Kidney (tissue), 14 donors: ENCODE measurements around the gene ZBTB43. TPM values are rescaled to one million over a fixed set of nuclear protein-coding genes. Genes with fewer than 3 reads are reported as not detected.

Experiments
- DNase-seq, 5 donors: peaks; one replicate each; pipeline ENCODE4 v3.0.0-alpha.2; 2013 to 2020
- FAIRE-seq: peaks from 2 replicates; lab custom pipeline; 2012; peaks lifted over from hg19 to GRCh38; lab: Jason Lieb, UNC
- H3K27ac ChIP-seq, 2 donors: one replicate each; pipeline ENCODE4 v1.7.0; 2013; ENCODE audit warnings: low read depth in 2 of 2, low read length in 2 of 2, inconsistent platforms in 1 of 2
- H3K27me3 ChIP-seq: one replicate; pipeline ENCODE4 v1.7.1; 2013; ENCODE audit warnings: low read length, inconsistent platforms; ENCODE audit not compliant: control insufficient read depth, insufficient read depth
- H3K36me3 ChIP-seq, 3 donors: one replicate each; pipeline versions ENCODE4 v1.7.0 to v1.7.1; 2013; ENCODE audit warnings: low read length in 3 of 3, control low read depth in 1 of 3, inconsistent platforms in 1 of 3; ENCODE audit not compliant: insufficient read depth in 3 of 3, control insufficient read depth in 2 of 3
- H3K4me1 ChIP-seq, 3 donors: one replicate each; pipeline versions ENCODE4 v1.7.0 to v1.7.1; 2013; ENCODE audit warnings: low read length in 3 of 3, inconsistent platforms in 1 of 3, low read depth in 1 of 3; ENCODE audit not compliant: control insufficient read depth in 2 of 3, insufficient read depth in 2 of 3
- H3K4me3 ChIP-seq, 3 donors: one replicate each; pipeline versions ENCODE4 v1.7.0 to v1.8.1; 2013; ENCODE audit warnings: low read length in 3 of 3, control low read depth in 1 of 3, inconsistent platforms in 1 of 3
- H3K9ac ChIP-seq, 3 donors: one replicate each; pipeline versions ENCODE4 v1.7.0 to v1.7.1; 2013; ENCODE audit warnings: low read length in 3 of 3, control low read depth in 1 of 3, inconsistent platforms in 1 of 3
- H3K9me3 ChIP-seq, 3 donors: one replicate each; pipeline versions ENCODE4 v1.7.0 to v1.7.1; 2013; ENCODE audit warnings: low read length in 3 of 3, control low read depth in 1 of 3, inconsistent platforms in 1 of 3; ENCODE audit not compliant: control insufficient read depth in 2 of 3, insufficient read depth in 1 of 3
- CTCF ChIP-seq: IDR thresholded peaks from 3 replicates; pipeline ENCODE4 v1.5.1; 2012; ENCODE audit warnings: mild to moderate bottlenecking, moderate library complexity, borderline replicate concordance; ENCODE audit not compliant: insufficient read depth; ENCODE audit errors: extremely low read depth
- intact Hi-C: fragments of 100-400 bp; cut with DNase I; formaldehyde crosslinking; loops from one replicate; pipeline ENCODE4 v1.11.1; 2022
- polyA plus RNA-seq: library from polyadenylated mRNA; stranded (reverse); fragments of 350-450 nt; fragmentation: Illumina TruSeq; extraction: RNeasy Lipid Tissue Mini Kit (QIAGEN cat#74804); gene quantifications from one replicate; pipeline ENCODE4 v1.2.3, GENCODE V29; 2014; ENCODE audit warnings: low read depth, low replicate concordance; ENCODE audit not compliant: insufficient read depth
- total RNA-seq: library from RNA; stranded (reverse); fragmentation: NEBNext Ultra II Directional; extraction: Animal tissue kit (Norgen Biotek cat#: 25700); gene quantifications from one replicate; pipeline ENCODE4 v1.2.1, GENCODE V29; 2021
- donor health status: control.
- donor health status: control.
- donor health status: control.
- donor health status: control.
- donor health status: control.
- donor health status: DM: yes; HTN: yes; CAD: no.
- donor health status: Normal renal cell carcinoma (clear cell type).

ZBTB43 gene
- total and polyA plus RNA-seq, 2 donors from 2014 or later, result 6.6 to 18.8 TPM

GRCh38 chr9:126756238-126756637 is 48.6 kb upstream of the ZBTB43 start:
- TF ChIP-seq CTCF, result no peak
- no peak overlapping the region for H3K4me3 ChIP-seq
- no peaks in the 10 kb centered on the region for H3K4me1 ChIP-seq
- intact Hi-C loops, result no loop called here
- no peak overlapping the region for H3K27ac ChIP-seq
- DNase-seq (no peak), FAIRE-seq (no peak)
- no peaks in the 10 kb centered on the region for H3K36me3 ChIP-seq
- H3K9ac ChIP-seq, result no peak overlapping the region
- no peaks in the 10 kb centered on the region for H3K9me3 ChIP-seq
- H3K27me3 ChIP-seq, result no peaks in the 10 kb centered on the region

GRCh38 chr9:126756876-126757415 is 47.9 kb upstream of the ZBTB43 start:
- DNase-seq (no peak), FAIRE-seq (no peak)
- intact Hi-C loops, result no loop called here
- no peaks in the 10 kb centered on the region for H3K36me3 ChIP-seq
- H3K27me3 ChIP-seq, result no peaks in the 10 kb centered on the region
- no peaks in the 10 kb centered on the region for H3K9me3 ChIP-seq
- H3K4me1 ChIP-seq, result no peaks in the 10 kb centered on the region
- no peak overlapping the region for H3K9ac ChIP-seq
- H3K27ac ChIP-seq, result no peak overlapping the region
- no peak for TF ChIP-seq CTCF
- H3K4me3 ChIP-seq, result no peak overlapping the region

GRCh38 chr9:126758916-126759585 is 45.8 kb upstream of the ZBTB43 start:
- DNase-seq, result no peak
- no peak for TF ChIP-seq CTCF
- Histone ChIP-seq H3K4me1 (no peaks in the 10 kb centered on the region), H3K27me3 (no peaks in the 10 kb centered on the region), H3K4me3 (no peak overlapping the region), H3K36me3 (no peaks in the 10 kb centered on the region), H3K9me3 (no peaks in the 10 kb centered on the region), H3K27ac (no peak overlapping the region), H3K9ac (no peak overlapping the region)
- FAIRE-seq, result no peak
- intact Hi-C loops, result no loop called here
